B cell (primary cell): Measurements from ENCODE around the gene ABHD3. TPM values are rescaled to one million over a fixed set of nuclear protein-coding genes. Genes with fewer than 3 reads are reported as not detected.

ENCODE experiments used
- ATAC-seq: fragments of 200-7000 bp; cut with Tn5 transposase; one replicate; pipeline ENCODE4 v1.10.0; 2021; ENCODE audit warnings: low read depth, mild to moderate bottlenecking, moderate number of reproducible peaks, moderate library complexity
- CTCF ChIA-PET: fragments of 350-600 bp; sonication (Branson Sonifier 250); formaldehyde crosslinking; loops from one replicate; lab custom pipeline; 2021; ENCODE audit warnings: antibody characterized with exemption, inconsistent platforms; lab: Charles Lee
- POLR2A ChIA-PET: fragments of 350-600 bp; sonication (Branson Sonifier 250); formaldehyde crosslinking; loops from one replicate; lab custom pipeline; 2021; ENCODE audit warnings: antibody characterized with exemption; lab: Charles Lee
- DNase-seq: peaks from one replicate; pipeline ENCODE4 v3.0.0; 2013
- H2AFZ ChIP-seq: 2 replicates; pipeline ENCODE4 v1.6.1; 2012; ENCODE audit warnings: mild to moderate bottlenecking, low read depth, low read length; ENCODE audit not compliant: insufficient read depth, poor library complexity, severe bottlenecking
- H3K27ac ChIP-seq, 2 donors: 1 replicate in 1 of 2; 2 replicates in 1 of 2; pipeline ENCODE4 v1.5.1; 2012 to 2013; ENCODE audit warnings: low read length in 2 of 2, mild to moderate bottlenecking in 2 of 2, moderate library complexity in 1 of 2
- H3K27me3 ChIP-seq, 4 experiments: fragments of 200-600 bp in 1 of 4; sonication (generic) in 1 of 4; replicated peaks in 1 of 4; 1 replicate in 2 of 4; 2 replicates in 2 of 4; pipeline versions ENCODE4 v1.6.1 to v1.7.0; 2013 to 2016; ENCODE audit warnings: low read length in 3 of 4, mild to moderate bottlenecking in 2 of 4, mixed read lengths in 1 of 4, moderate library complexity in 1 of 4; ENCODE audit not compliant: insufficient read depth in 4 of 4, control insufficient read depth in 3 of 4; ENCODE audit errors: control extremely low read depth in 1 of 4
- H3K36me3 ChIP-seq, 2 experiments: replicated peaks in 1 of 2; 1 replicate in 1 of 2; 2 replicates in 1 of 2; pipeline versions ENCODE4 v1.6.1 to v1.7.1; 2013; ENCODE audit warnings: low read length in 1 of 2; ENCODE audit not compliant: insufficient read depth in 2 of 2, control insufficient read depth in 1 of 2; ENCODE audit errors: control extremely low read depth in 1 of 2, extremely low read depth in 1 of 2
- H3K4me1 ChIP-seq, 2 donors: fragments of 200-600 bp in 1 of 2; sonication (generic) in 1 of 2; 1 replicate in 1 of 2; 2 replicates in 1 of 2; pipeline versions ENCODE4 v1.5.1 to v1.6.1; 2013 to 2017; ENCODE audit warnings: low read length in 2 of 2; ENCODE audit not compliant: control insufficient read depth in 2 of 2, insufficient read depth in 2 of 2
- H3K4me2 ChIP-seq: replicated peaks from 2 replicates; pipeline ENCODE3; 2012; ENCODE audit warnings: mild to moderate bottlenecking, low read depth, low read length; ENCODE audit not compliant: poor library complexity, severe bottlenecking
- H3K4me3 ChIP-seq, 5 experiments: fragments of 200-600 bp in 1 of 5; sonication (generic) in 1 of 5; 1 replicate in 3 of 5; 2 replicates in 2 of 5; pipeline versions ENCODE4 v1.5.1 to v1.7.0; 2011 to 2016; ENCODE audit warnings: low read length in 4 of 5, mild to moderate bottlenecking in 4 of 5, low read depth in 2 of 5, control low read depth in 1 of 5, moderate library complexity in 1 of 5; ENCODE audit not compliant: insufficient read depth in 1 of 5; ENCODE audit errors: control extremely low read depth in 1 of 5, extremely low read depth in 1 of 5
- H3K79me2 ChIP-seq: fragments of 200-600 bp; sonication (generic); one replicate; pipeline ENCODE4 v1.6.0; 2016; ENCODE audit warnings: low read length; ENCODE audit not compliant: control insufficient read depth, insufficient read depth
- H3K9ac ChIP-seq: fragments of 200-600 bp; sonication (generic); 2 replicates; pipeline ENCODE4 v1.6.1; 2017; ENCODE audit warnings: mild to moderate bottlenecking, low read length, moderate library complexity
- H3K9me3 ChIP-seq, 3 donors: one replicate each; pipeline versions ENCODE4 v1.6.1 to v1.7.1; 2013; ENCODE audit warnings: low read length in 2 of 3; ENCODE audit not compliant: control insufficient read depth in 2 of 3, insufficient read depth in 1 of 3; ENCODE audit errors: control extremely low read depth in 1 of 3
- H4K20me1 ChIP-seq: 2 replicates; pipeline ENCODE4 v1.6.0; 2012; ENCODE audit warnings: mild to moderate bottlenecking, low read length; ENCODE audit not compliant: insufficient read depth, control insufficient read depth, poor library complexity, severe bottlenecking
- H3K27ac Mint-ChIP-seq: one replicate; pipeline ENCODE4 v1.8.0; 2021; ENCODE audit warnings: mixed read lengths
- H3K27me3 Mint-ChIP-seq: one replicate; pipeline ENCODE4 v1.8.0; 2021; ENCODE audit warnings: mixed read lengths
- H3K4me1 Mint-ChIP-seq: one replicate; pipeline ENCODE4 v1.8.0; 2021; ENCODE audit warnings: mixed read lengths
- H3K4me3 Mint-ChIP-seq: one replicate; pipeline ENCODE4 v1.8.0; 2021; ENCODE audit warnings: mixed read lengths
- H3K9me3 Mint-ChIP-seq: one replicate; pipeline ENCODE4 v1.8.0; 2022; ENCODE audit warnings: mixed read lengths; ENCODE audit not compliant: insufficient read depth
- EZH2 ChIP-seq: IDR thresholded peaks from 2 replicates; pipeline ENCODE4 v1.6.1; 2012; ENCODE audit warnings: borderline replicate concordance, low read depth, mild to moderate bottlenecking, moderate library complexity, low read length; ENCODE audit not compliant: insufficient read depth, poor library complexity, severe bottlenecking
- WGBS: methylation state at CpG from one replicate; pipeline ENCODE4 v1.1.5; 2013; ENCODE audit warnings: missing lambda C conversion rate; ENCODE audit not compliant: insufficient coverage; 5-methylcytosine and 5-hydroxymethylcytosine counted together
- intact Hi-C: fragments of 100-400 bp; cut with micrococcal nuclease; formaldehyde crosslinking; loops from one replicate; pipeline ENCODE4 v1.10.0; 2022
- polyA plus RNA-seq: library from polyadenylated mRNA; depleted of rRNA; stranded (reverse); fragments of >200 nt; gene quantifications from 2 replicates; pipeline ENCODE4 v1.2.3, GENCODE V29; 2012
- total RNA-seq, 2 donors: library from RNA; stranded (reverse); fragments of 120-200 nt in 1 of 2; gene quantifications; 1 replicate in 1 of 2; 2 replicates in 1 of 2; pipeline versions ENCODE4 v1.2.3 to v1.2.4, GENCODE V29; 2013 to 2022
- TF ChIP-seq, protein P1 (sequence below): fragments of 200-600 bp; IDR thresholded peaks from one replicate; pipeline ENCODE4 v1.8.0; 2022; ENCODE audit warnings: antibody characterized with exemption, mild to moderate bottlenecking

The ABHD3 gene
- total and polyA plus RNA-seq, 2 donors (not counting 1 experiment from before 2014, with no cell fraction given): 24.7 to 27.6 TPM

DNA sequence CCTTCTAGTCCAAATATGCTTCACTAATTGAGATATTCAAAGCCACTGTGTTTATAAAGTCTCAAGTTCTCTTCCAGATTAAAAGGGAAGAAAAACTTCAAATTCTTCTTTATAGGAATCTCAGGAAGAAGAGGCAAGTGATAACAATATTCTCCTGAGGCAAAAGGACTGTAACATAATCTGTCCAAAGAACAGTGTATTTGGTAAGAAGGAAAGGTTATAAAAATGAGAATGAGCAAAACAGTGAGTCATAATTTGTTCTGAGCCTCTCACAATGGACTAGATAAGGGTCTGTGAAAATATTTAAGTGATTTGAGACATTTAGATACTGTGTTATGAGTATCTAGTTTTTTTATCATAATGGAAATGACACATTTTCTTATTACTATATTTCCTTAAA lies 48.2 kb downstream of the ABHD3 start:
- intact Hi-C loops: no loop called here
- H3K9ac ChIP-seq: no peak overlapping the region
- no peak overlapping the region for H3K27ac ChIP-seq
- H4K20me1 ChIP-seq: no peaks in the 10 kb centered on the region
- Mint-ChIP-seq H3K27ac (no peak overlapping the region), H3K9me3 (no peaks in the 10 kb centered on the region), H3K4me1 (no peaks in the 10 kb centered on the region), H3K4me3 (no peak overlapping the region), H3K27me3 (no peaks in the 10 kb centered on the region)
- peaks cover 3 to 6% of the 10 kb centered on the region in 2 experiments for H3K36me3 ChIP-seq
- no peak for TF ChIP-seq EZH2
- TF ChIP-seq, protein P1, sequence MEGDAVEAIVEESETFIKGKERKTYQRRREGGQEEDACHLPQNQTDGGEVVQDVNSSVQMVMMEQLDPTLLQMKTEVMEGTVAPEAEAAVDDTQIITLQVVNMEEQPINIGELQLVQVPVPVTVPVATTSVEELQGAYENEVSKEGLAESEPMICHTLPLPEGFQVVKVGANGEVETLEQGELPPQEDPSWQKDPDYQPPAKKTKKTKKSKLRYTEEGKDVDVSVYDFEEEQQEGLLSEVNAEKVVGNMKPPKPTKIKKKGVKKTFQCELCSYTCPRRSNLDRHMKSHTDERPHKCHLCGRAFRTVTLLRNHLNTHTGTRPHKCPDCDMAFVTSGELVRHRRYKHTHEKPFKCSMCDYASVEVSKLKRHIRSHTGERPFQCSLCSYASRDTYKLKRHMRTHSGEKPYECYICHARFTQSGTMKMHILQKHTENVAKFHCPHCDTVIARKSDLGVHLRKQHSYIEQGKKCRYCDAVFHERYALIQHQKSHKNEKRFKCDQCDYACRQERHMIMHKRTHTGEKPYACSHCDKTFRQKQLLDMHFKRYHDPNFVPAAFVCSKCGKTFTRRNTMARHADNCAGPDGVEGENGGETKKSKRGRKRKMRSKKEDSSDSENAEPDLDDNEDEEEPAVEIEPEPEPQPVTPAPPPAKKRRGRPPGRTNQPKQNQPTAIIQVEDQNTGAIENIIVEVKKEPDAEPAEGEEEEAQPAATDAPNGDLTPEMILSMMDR: no peak
- no peaks in the 10 kb centered on the region for H3K27me3 ChIP-seq
- H3K4me2 ChIP-seq: no peak overlapping the region
- no peak overlapping the region for H3K4me3 ChIP-seq
- DNase-seq (no peak), ATAC-seq (no peak)
- peaks cover 0 to 3% (median 0%) of the 10 kb centered on the region in 3 donors for H3K9me3 ChIP-seq
- POLR2A ChIA-PET: no interaction called here
- H2AFZ ChIP-seq: no peak overlapping the region
- H3K4me1 ChIP-seq: no peaks in the 10 kb centered on the region
- H3K79me2 ChIP-seq: no peaks in the 10 kb centered on the region
- CTCF ChIA-PET: no interaction called here

DNA sequence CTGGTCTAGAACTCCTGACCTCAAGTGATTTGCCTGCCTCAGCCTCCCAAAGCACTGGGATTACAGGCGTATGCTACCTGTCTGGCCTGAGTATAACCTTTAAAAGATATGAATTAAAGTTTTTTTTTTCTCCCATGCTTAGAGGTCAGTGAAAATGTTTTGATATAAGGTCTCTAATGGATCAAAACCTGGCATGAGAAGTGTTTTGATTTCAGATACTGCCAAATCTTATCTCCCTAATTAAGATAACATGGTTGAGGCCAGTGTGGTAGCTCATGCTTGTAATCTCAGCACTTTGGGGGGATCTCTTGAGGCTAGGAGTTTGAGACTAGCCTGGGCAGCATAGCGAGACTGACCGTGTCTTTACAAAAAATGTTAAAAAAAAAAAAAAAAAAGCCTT lies 51.2 kb downstream of the ABHD3 start:
- DNase-seq: no peak
- Histone ChIP-seq H2AFZ (no peak overlapping the region), H3K4me1 (no peaks in the 10 kb centered on the region), H3K4me3 (no peak overlapping the region), H3K9ac (no peak overlapping the region), H3K4me2 (no peak overlapping the region), H4K20me1 (no peaks in the 10 kb centered on the region), H3K9me3 (peaks cover 0 to 3% (median 0%) of the 10 kb centered on the region in 3 donors), H3K36me3 (peaks cover 6 to 7% of the 10 kb centered on the region in 2 experiments), H3K27ac (no peak overlapping the region), H3K79me2 (no peaks in the 10 kb centered on the region), H3K27me3 (no peaks in the 10 kb centered on the region)
- ChIA-PET CTCF (no interaction called here), POLR2A (no interaction called here)
- no peaks in the 10 kb centered on the region for H3K9me3 Mint-ChIP-seq
- WGBS: 94% methylated on average over 2 of the region's 3 CpGs
- no peaks in the 10 kb centered on the region for H3K27me3 Mint-ChIP-seq
- ATAC-seq: no peak
- intact Hi-C loops: no loop called here
- no peak overlapping the region for H3K4me3 Mint-ChIP-seq
- no peak overlapping the region for H3K27ac Mint-ChIP-seq
- TF ChIP-seq, protein P1: no peak
- TF ChIP-seq EZH2: no peak
- no peaks in the 10 kb centered on the region for H3K4me1 Mint-ChIP-seq
